SIG-M5 (cell line): ENCODE measurements around the gene MYO1D.
"Not testable (repeated sequence)": the region's sequence is repeated elsewhere in the genome, so short reads cannot be mapped to it uniquely, and the experiment has no call there.

Source experiments
- DNase-seq: peaks from one replicate; lab custom pipeline; 2025; lab: John Stamatoyannopoulos, UW

MYO1D gene

DNA sequence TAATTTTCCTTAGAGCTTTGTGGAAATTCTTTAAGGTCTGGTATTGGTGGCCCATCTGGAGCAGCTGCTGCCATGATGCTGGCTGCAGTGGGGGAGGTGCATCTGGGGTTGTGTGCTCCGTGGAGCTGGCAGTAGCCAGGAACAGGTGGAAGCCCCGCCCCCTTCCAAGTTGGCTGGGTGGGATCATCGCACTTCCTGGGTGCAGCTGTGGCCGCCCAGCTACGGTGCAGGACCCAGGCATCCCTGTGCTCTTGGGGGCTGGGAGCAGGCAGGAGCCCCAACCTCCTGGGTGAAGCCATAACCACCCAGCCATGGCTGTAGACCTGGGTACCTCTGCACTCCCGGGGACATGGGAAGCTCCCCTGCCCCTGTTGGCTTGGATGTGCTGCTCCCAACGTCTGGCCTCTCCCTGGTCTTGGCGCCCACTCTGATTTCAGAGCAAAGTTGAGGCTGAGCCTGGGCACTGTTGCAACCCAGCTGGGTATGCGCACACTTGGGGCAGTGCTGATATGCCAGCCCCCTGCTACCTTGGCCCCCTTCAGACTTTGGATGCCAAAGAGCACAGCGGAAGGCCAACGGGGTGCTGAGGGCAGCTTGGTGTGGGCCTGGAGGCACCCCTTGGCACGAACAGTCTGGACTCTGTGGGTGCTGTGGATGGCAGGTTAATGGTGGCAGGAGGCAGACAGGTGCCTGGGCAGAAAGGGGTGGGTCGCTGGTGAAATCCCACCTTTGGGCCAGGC, 145.2 kb downstream of the MYO1D start:
- no peak for DNase-seq

DNA sequence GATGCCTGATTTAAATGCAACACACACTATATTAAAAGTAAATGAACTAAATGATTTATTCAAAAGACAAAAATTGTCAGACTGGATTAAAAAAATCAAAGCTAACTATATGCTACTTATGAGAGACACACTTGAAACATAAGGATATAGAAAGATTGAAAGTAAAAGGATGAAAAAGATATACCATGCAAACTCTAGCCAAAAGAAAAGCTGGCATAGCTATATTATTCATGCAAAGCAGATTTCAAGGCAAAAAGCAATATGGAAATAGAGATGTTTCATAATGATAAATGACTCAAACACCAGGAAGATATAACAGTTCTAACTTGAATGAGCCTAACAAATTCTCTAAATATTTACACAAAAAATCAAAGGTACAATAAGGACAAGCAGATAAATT, 149.2 kb downstream of the MYO1D start:
- no peak for DNase-seq

DNA sequence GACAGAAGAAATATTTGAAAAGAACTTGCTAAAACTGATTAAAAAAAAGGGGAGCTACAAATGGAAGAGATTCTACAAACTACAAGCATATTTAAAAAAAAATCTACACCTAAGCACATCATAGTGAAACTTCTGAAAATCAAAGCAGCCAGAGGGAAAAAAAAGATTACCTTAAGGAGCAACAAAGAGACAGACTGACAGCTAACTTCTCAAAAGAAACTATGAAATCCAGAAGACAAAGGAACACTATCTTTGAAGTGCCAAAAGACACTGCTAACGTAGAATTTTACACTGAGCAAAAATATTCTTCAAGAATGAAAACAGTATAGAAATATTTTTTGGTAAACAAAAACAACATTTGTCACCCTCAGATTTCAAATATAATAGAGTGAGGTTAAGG, 151.2 kb downstream of the MYO1D start:
- no peak for DNase-seq

DNA sequence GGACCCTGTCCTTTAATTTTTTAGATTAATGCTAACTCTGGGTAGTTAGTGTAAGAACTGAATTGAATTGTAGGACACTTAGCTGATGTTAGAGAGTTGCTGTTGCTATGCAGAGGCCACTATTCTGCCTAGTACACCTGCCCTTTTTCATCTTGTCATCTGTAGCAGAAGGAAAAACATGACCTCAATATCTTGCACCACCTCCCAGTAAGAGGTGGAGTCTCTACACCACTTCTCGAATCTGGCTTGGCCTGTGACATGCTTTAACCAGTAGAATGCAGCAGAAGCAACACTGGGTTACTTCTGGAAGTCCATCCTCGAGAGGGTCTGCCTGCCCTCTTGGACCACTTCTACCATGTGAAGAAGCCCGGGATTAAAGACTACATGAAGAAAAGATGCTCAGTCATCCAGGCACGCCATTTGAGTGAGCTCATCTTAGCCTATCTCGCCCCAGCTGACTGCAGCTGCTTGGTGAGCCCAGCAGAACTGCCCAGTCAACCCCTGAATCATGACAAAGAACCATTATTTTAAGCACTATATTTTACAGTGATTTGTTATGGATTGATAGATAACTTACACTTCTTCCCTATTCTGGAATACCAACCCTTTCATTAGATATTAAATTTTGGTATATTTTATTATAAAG, 153.5 kb downstream of the MYO1D start:
- no peak for DNase-seq

DNA sequence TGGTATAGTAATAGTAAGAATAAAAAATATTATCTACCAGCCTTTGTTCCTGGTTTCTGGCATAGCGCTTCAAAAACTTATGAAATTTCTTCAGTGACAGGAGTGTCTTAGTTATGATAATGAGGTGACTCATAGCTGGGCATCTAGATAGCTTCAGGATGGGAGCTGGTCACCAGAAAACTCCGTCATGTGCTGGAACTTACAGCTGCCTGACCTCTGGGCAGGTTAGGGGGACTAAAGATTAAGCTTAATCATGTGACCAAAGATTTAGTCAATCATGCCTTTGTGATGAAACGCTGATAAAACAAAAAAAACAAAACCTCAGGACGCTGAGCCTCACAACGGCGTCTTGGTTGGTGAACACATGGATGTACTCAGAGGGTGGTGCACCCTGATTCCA, 154.2 kb downstream of the MYO1D start:
- DNase-seq, result no peak

DNA sequence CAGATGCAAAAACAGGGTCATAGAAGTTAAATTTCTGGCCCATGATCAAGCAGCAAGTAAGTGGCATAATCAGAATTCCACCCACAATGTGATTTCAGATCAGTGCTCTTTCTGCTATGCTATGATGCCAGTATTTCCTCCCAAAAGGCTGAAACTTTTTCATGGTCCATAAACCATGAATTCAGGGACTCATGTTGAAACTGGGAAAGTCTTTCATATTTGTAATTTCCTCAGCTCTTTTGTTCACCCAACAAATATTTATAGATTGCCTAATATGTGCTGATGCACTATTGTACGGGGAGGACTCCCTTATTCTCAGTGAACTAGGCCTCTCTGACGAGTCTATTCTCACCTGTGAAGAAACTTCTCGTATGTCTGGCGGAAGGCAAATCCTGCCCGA, 156.3 kb downstream of the MYO1D start:
- no peak for DNase-seq

DNA sequence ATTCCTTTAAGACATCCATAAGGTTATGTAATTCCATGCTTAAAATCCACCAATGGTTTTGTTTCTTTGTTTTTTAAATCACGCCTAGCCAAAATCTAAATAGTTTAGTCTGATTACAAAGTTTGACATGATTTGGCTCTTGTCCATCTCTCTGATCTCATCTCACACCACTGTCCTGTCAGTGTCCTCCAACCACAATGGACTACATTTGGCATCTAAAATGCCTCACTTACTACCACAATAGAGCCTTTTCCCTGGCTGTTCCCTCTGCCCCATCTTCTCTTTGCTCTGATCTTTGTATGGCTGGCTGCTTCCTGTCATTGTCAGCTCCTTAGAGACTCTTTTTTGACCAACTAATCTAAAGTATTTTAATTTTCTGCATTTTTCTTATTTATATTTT, 157.2 kb downstream of the MYO1D start:
- DNase-seq, result no peak

DNA sequence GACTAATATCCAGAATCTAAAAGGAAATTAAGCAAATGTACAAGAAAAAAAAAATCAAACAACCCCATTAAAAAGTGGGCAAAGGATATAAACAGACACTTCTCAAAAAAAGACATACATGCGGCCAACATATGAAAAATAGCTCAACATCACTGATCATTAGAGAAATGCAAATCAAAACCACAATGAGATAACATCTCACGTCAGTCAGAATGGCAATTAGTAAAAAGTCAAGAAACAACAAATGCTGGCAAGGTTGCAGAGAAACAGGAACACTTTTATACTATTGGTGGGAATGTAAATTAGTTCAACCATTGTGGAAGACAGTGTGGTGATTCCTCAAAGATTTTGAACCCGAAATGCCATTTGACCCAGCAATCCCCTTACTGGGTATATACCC, 162.0 kb downstream of the MYO1D start:
- DNase-seq, result not testable (repeated sequence)

DNA sequence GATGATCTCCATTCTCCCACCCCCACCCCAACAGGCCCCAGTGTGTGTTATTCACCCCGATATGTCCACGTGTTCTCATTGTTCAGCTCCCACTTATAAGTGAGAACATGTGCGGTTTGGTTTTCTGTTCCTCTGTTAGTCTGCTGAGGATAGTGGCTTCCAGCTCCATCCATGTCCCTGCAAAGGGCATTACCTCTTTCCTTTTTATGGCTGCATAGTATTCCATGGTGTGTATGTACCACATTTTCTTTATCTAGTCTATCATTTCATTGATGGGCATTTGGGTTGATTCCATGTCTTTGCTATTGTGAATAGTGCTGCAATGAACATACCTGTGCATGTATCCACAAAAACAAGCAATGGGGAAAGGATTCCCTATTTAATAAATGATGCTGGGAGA, 162.7 kb downstream of the MYO1D start:
- DNase-seq, result not testable (repeated sequence)

DNA sequence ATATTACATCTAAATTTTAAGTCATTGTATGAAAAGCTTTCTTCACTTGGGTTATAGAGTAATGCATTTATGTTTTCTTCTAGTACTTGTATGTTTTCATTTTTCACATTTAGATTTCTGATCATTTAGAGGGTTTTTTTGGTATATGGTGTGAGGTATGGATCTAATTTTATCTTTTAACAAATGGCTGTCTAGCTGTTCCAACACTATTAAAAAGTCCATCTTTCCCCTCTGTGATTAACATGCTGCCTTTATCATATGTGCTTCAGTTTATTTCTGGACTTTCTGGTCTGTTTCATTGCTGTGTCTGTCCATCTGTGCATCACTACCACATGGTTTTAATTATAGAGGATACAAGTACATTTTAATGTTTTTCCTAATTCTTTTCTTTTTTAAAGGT, 163.8 kb downstream of the MYO1D start:
- no peak for DNase-seq

DNA sequence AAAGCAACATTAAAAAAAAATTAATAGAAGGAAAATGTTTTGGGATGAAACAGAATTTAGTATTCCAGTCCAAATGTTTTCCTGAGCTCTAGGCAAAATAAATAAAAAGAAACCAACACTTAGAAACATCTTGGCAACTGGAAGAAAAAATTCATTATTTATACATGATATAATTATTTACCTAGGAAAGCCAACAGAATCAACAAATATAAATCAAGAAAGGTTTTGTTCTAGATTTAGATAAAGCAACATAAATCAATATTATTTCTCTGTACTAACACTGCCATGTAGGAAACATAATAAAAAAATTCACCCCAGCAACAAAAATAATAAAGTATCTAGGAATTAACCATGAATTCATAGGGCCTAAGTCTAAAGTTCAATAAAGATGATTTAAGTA, 167.4 kb downstream of the MYO1D start:
- no peak for DNase-seq

DNA sequence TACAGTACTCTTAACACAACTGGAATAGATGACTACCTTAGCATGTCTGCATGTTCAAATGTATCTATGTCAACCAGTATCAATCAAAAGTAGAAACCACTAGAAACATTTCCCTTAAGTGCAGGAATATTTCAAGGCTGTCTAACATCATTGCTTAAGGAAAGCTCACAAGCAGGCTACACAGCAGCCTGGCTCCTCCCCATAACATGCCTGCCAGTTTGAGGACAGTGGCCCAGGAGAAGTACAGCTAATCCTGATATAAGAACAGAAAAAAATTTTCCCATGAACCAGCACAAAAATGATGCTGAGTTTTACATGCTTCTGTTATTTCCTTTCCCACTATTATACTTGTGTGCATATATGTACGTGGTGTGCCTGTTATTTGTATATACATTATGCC, 175.1 kb downstream of the MYO1D start:
- DNase-seq, result no peak

DNA sequence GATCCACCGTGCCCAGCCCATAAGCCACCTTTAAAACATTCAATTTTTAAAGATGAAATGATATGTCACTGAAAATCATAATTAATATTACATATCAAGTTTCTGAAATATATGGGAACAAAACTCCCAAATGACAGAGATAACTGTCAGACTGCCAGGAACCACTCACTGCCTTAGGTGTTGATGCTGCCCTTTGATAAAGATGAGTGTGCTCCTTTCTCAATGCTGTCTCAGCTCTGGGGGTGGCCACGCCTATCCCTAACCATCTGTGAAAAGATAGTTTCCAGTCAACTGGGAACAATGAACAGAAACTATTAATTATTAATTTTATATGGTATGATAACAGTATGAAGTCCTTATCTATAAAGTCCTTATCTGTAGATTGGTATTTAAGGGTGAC, 177.7 kb downstream of the MYO1D start:
- DNase-seq, result no peak

DNA sequence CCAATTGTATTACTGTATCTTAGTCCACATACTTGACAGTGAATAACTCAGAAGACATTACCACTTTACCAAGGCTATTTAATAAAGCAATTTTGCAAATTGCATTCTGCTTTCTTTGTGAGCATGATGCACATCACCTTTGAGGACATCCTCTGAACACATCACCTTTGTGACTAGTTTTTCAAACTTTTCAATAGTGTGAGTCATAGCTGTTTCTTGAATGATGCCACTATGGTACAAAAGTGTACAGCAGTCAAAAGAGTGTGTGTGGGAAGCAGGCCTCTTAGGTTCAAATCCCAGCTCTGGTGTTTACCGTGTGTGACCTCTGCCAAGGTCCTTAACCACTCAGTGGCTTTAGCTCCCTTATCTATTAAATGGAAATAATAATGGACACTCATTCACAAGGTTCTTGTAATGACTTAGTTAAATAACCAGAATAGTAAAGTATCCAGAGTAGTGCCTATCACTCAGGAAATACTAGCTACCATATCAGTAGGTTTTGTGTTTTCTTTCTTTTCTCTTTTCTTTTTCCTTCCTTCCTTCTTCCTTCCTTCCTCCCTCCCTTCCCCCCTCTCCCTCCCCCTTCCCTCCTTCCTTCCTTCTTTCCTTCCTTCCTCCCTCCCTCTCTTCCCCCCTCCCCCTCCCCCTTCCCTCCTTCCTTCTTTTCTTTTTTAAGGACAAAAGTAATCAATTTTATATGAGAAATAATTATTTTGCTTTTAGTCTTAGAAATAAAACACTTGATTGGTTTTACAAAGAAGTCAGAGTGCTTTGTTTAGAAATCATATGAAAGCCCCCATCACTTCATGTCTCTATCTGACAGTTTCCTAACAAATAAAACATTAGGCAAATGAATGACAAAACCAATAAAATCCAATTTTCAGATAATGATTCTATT, 178.9 kb downstream of the MYO1D start:
- no peak for DNase-seq

DNA sequence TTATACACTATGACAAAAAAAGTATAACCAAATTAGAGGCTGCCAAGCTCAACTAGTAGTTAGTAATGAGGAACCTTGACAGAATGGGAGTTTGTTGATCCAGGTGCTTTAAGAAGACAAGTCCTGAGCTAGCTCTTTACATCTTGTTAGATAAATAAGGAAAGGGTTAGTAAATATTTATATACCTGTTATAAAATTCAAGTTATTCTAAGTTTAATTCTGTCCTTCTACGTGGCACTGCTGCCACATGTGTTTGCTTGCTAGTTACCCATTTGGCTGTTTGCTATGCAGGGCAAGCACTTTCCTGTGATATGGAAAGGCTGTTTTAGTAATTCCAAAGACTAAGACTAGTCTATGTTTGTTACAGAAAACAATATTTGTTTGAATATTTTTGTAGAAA, 180.5 kb downstream of the MYO1D start:
- no peak for DNase-seq

DNA sequence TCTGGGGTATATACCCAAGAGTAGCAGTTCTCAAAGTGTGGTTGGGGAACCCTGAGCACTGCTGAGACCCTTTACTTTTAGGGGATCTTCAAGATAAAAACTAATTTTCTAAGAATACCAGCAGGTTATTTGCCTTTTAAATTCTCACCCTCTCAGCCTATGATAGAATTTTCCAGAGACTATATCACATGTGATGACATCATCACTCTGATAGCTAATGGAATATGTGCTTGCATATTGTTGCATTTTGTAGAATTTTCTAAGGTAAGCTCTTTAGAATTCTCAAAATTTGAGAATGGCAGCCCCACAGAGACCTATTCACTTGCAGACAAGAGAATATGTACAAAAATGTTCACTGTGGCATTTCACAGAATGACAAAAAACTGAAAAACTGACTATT, 181.1 kb downstream of the MYO1D start:
- DNase-seq, result no peak

DNA sequence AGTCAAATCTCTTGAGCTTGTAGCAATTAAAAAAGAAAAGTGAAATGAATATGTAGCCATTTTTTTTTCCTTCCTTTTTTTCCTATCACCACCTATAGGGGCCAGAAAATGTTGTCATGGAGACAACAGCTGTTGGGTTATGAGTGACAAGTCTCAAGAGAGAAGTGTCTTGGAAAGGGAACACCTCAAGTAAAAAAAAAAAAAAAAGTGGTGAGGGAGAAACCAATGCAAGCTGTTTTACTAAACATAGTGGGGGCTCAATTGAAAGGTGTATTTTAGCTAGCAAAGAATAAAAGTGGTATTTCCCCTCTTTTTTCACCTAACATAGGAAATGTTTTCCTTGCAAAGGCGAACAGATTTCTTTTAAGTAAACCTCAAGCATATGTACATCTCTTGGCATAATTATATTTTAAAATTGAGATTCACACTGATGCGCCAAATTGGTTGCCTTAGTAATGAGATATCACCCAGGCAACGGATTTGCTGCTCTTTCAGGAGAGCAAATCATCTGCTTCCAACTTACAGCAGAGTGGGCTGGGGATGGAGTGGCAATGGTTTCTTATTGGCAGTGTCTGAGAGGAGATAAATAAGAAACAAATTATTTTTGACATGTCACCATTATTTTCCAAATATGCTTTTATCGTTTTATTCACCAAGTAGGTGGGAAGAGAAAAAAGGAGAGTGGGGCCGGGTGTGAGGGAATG, 183.6 kb downstream of the MYO1D start:
- no peak for DNase-seq

DNA sequence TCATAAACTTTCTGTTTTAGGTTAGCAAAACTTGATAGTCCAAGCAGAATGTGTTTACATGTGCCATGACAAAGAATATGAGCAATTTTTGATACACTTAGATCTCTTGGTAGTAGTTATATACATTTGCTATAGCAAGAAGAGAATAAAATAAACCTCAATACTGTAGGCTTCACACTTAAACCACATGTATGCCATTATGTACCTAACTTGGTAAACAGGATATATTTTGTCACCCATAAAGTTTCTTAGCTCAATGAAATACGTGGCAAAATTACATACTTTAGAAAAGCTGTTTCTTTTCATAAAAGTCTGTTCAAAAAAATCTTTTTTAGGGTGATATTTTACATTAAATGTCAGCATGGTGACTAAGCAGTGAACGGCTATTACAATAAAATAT, 184.7 kb downstream of the MYO1D start:
- no peak for DNase-seq

DNA sequence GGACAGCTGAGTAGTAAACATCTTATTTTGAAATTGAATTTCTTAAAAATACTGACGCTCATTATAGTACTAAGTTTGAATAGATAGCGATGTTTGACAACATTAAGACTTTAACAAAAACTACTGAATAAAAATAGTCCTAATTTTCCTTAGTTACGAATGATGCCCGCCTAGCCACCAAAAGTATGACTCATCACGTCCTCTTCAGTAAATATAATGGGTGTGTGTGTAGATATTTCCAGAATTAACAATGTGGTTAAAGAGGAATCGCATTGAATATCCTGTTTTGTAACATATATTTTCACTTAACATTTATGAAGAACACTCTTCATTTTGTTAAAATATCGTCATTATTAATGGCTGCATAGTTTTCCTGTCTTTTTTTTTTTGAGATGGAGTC, 187.6 kb downstream of the MYO1D start:
- no peak for DNase-seq

DNA sequence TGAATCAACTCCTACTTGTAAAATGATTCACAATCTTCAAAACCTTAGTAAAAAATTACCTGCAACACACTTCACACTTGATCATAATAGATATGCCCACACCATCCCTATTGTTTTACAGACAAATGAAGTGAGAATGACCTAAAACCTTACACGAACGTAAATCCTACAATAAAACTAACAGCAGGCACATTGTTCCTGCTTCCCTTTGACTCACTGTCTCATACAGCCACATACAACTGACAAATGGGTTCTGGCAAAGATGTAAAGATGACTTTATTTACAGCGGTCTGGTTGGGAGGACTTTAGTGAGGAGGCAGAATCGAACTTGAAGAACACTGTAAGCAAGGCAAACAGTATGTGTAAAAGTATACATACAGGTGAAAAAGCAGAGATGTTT, 188.7 kb downstream of the MYO1D start:
- DNase-seq, result no peak

DNA sequence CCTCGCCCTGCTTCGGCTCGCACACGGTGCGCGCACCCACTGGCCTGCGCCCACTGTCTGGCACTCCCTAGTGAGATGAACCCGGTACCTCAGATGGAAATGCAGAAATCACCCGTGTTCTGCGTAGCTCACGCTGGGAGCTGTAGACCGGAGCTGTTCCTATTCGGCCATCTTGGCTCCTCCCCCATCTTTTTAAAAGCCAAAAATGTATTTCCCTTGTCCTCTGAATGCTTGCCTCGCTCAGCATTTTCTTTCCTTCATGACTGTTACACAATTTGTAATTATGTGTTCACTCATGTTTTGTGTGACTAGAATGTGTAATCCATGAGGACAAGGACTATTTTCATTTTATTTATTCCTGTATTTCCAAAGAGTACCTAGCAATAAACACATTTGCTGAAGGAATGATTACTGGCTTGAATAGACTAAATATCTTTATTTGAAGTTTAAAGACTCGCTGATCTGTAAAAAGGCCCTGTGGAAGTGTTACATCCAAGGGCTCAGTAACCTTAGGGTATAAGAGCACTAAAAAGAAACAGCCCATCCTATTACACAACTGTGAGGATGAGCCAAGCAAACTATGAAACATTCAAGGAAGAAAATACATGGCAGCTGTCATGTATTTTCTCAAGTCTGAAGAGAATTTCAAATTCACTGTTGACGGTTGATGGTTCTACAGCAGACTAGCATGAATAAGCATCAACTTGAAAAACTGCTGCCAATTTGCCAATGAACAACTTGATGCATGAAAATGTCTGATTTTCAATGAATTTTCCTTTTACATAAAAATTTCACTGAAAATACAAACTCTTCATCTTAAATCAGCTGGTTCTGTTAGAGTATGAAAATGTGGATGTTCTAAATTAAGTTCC, 192.6 kb downstream of the MYO1D start:
- no peak for DNase-seq
